ENCODE data around the gene NR2E3.
"Not testable (repeated sequence)": the region's sequence is repeated elsewhere in the genome, so short reads cannot be mapped to it uniquely, and the experiment has no call there.

Gene NR2E3

DNA sequence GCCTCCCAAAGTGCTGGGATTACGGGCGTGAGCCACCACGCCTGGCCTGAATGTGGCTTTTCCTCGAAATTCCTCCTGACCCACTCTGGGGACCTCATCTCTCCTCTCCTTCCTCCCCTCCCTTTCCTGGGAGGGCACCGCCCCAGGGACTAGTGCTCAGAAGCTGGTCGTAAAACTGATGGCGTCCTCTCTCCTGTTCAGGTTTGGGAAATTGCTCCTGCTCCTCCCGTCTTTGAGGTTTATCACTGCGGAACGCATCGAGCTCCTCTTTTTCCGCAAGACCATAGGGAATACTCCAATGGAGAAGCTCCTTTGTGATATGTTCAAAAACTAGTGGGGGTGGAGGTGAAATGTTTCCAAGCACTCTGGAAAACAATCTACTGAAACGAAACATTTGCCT, 7.0 kb downstream of the NR2E3 start:
- no peak for DNase-seq

DNA sequence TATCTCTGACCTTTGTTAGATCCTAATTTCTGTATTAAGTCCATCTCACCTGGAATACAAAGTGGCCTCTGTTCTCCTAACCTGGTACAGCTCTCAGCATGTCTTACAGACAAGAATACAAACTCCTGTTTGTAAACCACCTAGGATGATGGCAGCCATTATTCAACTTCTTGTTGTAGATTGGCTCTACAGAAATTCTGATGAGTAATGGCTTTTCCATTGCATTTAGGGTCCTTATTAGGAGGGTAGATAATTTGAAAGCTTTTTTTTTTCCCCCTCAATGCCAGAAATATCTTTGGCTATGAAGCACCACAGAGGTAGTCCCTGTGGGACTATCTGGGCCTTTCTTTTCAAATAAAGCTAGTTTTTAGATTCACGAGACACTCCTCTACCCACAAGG, 9.8 kb downstream of the NR2E3 start:
- DNase-seq: no peak

DNA sequence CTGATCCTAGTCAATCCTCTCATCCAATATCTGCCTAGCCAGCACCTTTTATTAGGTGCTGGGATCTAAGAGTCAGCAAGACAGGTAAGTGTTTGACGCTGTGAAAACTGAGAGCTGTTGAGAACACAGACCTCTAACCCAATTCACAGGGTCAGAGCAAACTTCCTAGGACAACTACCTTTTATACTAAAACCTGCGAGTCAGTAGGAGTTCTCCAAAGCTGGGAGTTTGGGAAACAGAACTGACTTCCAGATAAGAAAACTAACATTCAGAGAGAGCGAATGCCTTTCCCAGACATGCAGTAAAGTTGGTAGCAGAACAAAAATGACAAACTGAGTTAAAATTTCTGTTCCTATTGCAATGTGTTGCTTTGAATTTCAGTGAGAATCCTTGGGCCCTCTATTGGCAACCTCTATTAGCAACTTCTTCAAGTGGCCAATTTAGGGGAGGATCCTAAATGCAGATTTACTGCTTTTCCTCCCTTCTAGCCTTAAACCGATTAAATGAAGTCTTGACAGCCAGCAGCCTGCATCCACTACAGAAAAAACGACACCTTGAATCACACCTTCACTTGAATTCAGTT, 11.3 kb downstream of the NR2E3 start:
- no peak for DNase-seq

- DNase-seq: no peak
Observed at GRCh38 chr15:71822890-71823630, 12.7 kb downstream of the NR2E3 start.

DNA sequence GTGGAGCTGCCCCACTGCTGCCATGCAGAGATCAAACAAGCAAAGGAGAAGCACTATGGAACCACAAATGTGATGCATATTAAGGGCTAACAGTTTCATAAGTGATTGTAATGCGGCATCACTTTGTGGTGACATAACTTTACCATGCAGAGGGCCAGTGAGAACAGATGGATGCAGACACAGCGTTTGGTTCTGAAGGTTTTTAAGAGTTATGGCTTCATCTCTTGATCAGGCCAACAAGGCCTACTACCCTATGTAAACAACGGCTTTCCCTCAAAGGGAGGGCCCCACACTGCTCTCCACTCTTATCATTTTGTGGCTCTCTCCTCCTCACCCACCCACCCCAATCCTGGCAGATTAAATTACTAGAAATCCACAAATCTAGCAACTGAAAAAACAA, 13.4 kb downstream of the NR2E3 start:
- no peak for DNase-seq

- DNase-seq: no peak
Observed at GRCh38 chr15:71825021-71825730, 14.8 kb downstream of the NR2E3 start.

- no peak for DNase-seq
Observed at GRCh38 chr15:71826196-71826595, 15.8 kb downstream of the NR2E3 start.

GRCh38 chr15:71830981-71831380, 20.6 kb downstream of the NR2E3 start:
- DNase-seq: no peak

- no peak for DNase-seq
Observed at GRCh38 chr15:71841563-71841962, 31.2 kb downstream of the NR2E3 start.

DNA sequence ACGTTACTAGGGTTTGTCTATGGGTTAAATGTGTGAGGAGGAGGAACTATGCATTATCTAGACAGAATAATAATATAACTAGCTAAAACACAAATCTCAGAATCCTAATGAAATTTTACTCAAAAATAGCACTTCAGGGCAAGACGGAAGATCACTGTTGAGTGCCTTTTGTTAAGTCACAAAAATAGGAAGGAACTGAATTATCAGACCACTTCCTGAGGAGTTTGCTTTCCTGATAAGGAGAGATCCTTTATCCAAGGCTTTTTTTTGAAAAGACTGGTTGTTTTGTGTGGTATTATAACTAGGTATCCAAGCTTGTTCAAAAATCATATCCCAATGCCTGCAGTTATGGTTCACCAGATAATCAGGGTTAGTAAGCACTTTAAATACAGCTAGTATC, 34.6 kb downstream of the NR2E3 start:
- DNase-seq: no peak

- no peak for DNase-seq
Observed at GRCh38 chr15:71853543-71853942, 43.2 kb downstream of the NR2E3 start.

- DNase-seq: not testable (repeated sequence)
Observed at GRCh38 chr15:71858232-71858631, 47.9 kb downstream of the NR2E3 start.
